NCI-H2107 (cell line): ENCODE data around the gene TEKT4.
"Not testable (repeated sequence)": the region's sequence is repeated elsewhere in the genome, so short reads cannot be mapped to it uniquely, and the experiment has no call there.

Source experiments
- DNase-seq: peaks from one replicate; lab custom pipeline; 2025; lab: John Stamatoyannopoulos, UW

TEKT4 gene

GRCh38 chr2:94875820-94876522 is 4.7 kb downstream of the TEKT4 start:
- DNase-seq = no peak

GRCh38 chr2:94876523-94876863 is 5.3 kb downstream of the TEKT4 start:
- DNase-seq = no peak

GRCh38 chr2:94877129-94877528 is 5.9 kb downstream of the TEKT4 start:
- no peak for DNase-seq

- DNase-seq = not testable (repeated sequence)
Measured at GRCh38 chr2:94878575-94878974, 7.3 kb downstream of the TEKT4 start.

GRCh38 chr2:94879314-94879981 is 8.2 kb downstream of the TEKT4 start:
- no peak for DNase-seq

- no peak for DNase-seq
Measured at GRCh38 chr2:94879982-94880377, 8.8 kb downstream of the TEKT4 start.

GRCh38 chr2:94880507-94880906 is 9.3 kb downstream of the TEKT4 start:
- DNase-seq = no peak

GRCh38 chr2:94881070-94881469 is 9.8 kb downstream of the TEKT4 start:
- DNase-seq = no peak

- DNase-seq = no peak
Measured at GRCh38 chr2:94890234-94890633, 19.0 kb downstream of the TEKT4 start.

- not testable (repeated sequence) for DNase-seq
Measured at GRCh38 chr2:94895273-94895672, 24.0 kb downstream of the TEKT4 start.

- not testable (repeated sequence) for DNase-seq
Measured at GRCh38 chr2:94906976-94907375, 35.7 kb downstream of the TEKT4 start.

GRCh38 chr2:94923196-94923595 is 52.0 kb downstream of the TEKT4 start:
- DNase-seq = no peak

GRCh38 chr2:94924999-94925398 is 53.8 kb downstream of the TEKT4 start:
- not testable (repeated sequence) for DNase-seq
